HepG2 (cell line): ENCODE results near the gene MTHFR. TPM values are rescaled to one million over a fixed set of nuclear protein-coding genes. Genes with fewer than 3 reads are reported as not detected.

Source experiments
- ATF7-NPFF ChIP-seq: sonication (generic); formaldehyde crosslinking; IDR thresholded peaks from 2 replicates; pipeline ENCODE4 v1.8.1; 2023; ENCODE audit warnings: mild to moderate bottlenecking, low read depth, missing genetic modification reagents, moderate library complexity
- GFI1 ChIP-seq: sonication (generic); formaldehyde crosslinking; IDR thresholded peaks from 2 replicates; pipeline ENCODE4 v1.5.0; 2020; ENCODE audit warnings: missing genetic modification reagents, mild to moderate bottlenecking, borderline replicate concordance
- HMGXB3 ChIP-seq: sonication (generic); formaldehyde crosslinking; IDR thresholded peaks from 2 replicates; pipeline ENCODE4 v1.4.0; 2020; ENCODE audit warnings: missing genetic modification reagents, borderline replicate concordance
- KDM5A ChIP-seq: fragments of 200-600 bp; sonication (generic); IDR thresholded peaks from 2 replicates; pipeline ENCODE4 v1.7.0; 2018; ENCODE audit warnings: antibody characterized with exemption, mild to moderate bottlenecking, low read length, borderline replicate concordance
- PATZ1 ChIP-seq: sonication (generic); formaldehyde crosslinking; IDR thresholded peaks from 2 replicates; pipeline ENCODE4 v1.4.0; 2020; ENCODE audit warnings: missing genetic modification reagents
- PCBP1 ChIP-seq: fragments of 200-400 bp; formaldehyde crosslinking; IDR thresholded peaks from 2 replicates; pipeline ENCODE4 v1.6.1; 2017; ENCODE audit warnings: mild to moderate bottlenecking, low read depth, low read length, borderline replicate concordance
- POGZ ChIP-seq: sonication (generic); formaldehyde crosslinking; IDR thresholded peaks from 2 replicates; pipeline ENCODE4 v1.4.0; 2020; ENCODE audit warnings: mild to moderate bottlenecking, missing genetic modification reagents
- REST ChIP-seq, 2 experiments: IDR thresholded peaks; 2 replicates each; pipeline ENCODE4 v1.6.1; 2011 to 2012; ENCODE audit warnings: low read length in 2 of 2, borderline replicate concordance in 1 of 2, low read depth in 1 of 2, mild to moderate bottlenecking in 1 of 2, moderate library complexity in 1 of 2
- TARDBP ChIP-seq: sonication (generic); formaldehyde crosslinking; IDR thresholded peaks from 2 replicates; pipeline ENCODE4 v1.8.0; 2022; ENCODE audit warnings: mild to moderate bottlenecking, missing genetic modification reagents
- TBX3 ChIP-seq: fragments of 450-650 bp; IDR thresholded peaks from 2 replicates; pipeline ENCODE4 v1.6.1; 2017; ENCODE audit warnings: antibody characterized with exemption, mild to moderate bottlenecking, inconsistent platforms, borderline replicate concordance
- TERF1 ChIP-seq: sonication (generic); formaldehyde crosslinking; IDR thresholded peaks from 2 replicates; pipeline ENCODE4 v1.8.0; 2022; ENCODE audit warnings: mild to moderate bottlenecking, missing genetic modification reagents, moderate library complexity
- TFE3 ChIP-seq: IDR thresholded peaks from 2 replicates; pipeline ENCODE4 v1.6.1; 2016
- ZNF569 ChIP-seq: sonication (generic); formaldehyde crosslinking; IDR thresholded peaks from 2 replicates; pipeline ENCODE4 v1.5.0; 2020; ENCODE audit warnings: mild to moderate bottlenecking, missing genetic modification reagents, moderate library complexity, borderline replicate concordance
- polyA plus RNA-seq, 8 experiments: library from polyadenylated mRNA; depleted of rRNA in 3 of 8; stranded (reverse) in 7 of 8; unstranded in 1 of 8; fragments of >200 nt; fragmentation: Illumina TruSeq in 4 of 8; extraction: Trizol in 4 of 8; gene quantifications; 2 replicates each; pipeline versions ENCODE4 v1.2.1 to v1.2.3, GENCODE V29; 2011 to 2016; ENCODE audit warnings: low read depth in 4 of 8, missing spikeins in 1 of 8, mixed read lengths in 1 of 8; ENCODE audit not compliant: insufficient read depth in 1 of 8
- total RNA-seq, 5 experiments: library from RNA; depleted of rRNA; stranded (reverse); fragments of >200 nt; fragmentation: Illumina TruSeq; extraction: Trizol; gene quantifications; 2 replicates each; pipeline ENCODE4 v1.2.3, GENCODE V29; 2016; ENCODE audit warnings: low read depth in 1 of 5

MTHFR gene
- total and polyA plus RNA-seq, 2 of the 13 experiments (the other 11 are each of a cell fraction or from before 2014, with no cell fraction given) = 3.8 to 8.2 TPM

- peak; percentile 92 for TF ChIP-seq PATZ1
- TF ChIP-seq HMGXB3 (CRISPR knock-in tag) = no peak; the same call in 1 of the 2 replicates
- peak; percentile 14; the same call in 1 of the 2 replicates for TF ChIP-seq ZNF569 (CRISPR knock-in tag)
- peak; percentile 94 for TF ChIP-seq KDM5A
- 0 out of 2 replicates have a peak, but pooled peaks have one; percentile 35 for TF ChIP-seq TBX3
- TF ChIP-seq TFE3 = peak; percentile 98
- peak; percentile 83 for TF ChIP-seq POGZ (CRISPR knock-in tag)
- 0 out of 2 replicates have a peak, but pooled peaks have one; percentile 11 for TF ChIP-seq PCBP1
- TF ChIP-seq ATF7-NPFF (CRISPR knock-in tag) = no peak; the same call in 1 of the 2 replicates
- TF ChIP-seq GFI1 (CRISPR knock-in tag) = 0 out of 2 replicates have a peak, but pooled peaks have one; percentile 30
- no peak; a peak in 2 of 4 replicates for TF ChIP-seq REST (IDR thresholded peaks at IDR 0.05; ENCODE audit: borderline replicate concordance in 1 of 2, low read depth in 1 of 2, low read length in 2 of 2)
- TF ChIP-seq TARDBP (CRISPR knock-in tag) = no peak
- TF ChIP-seq TERF1 = no peak
Measured at GRCh38 chr1:11805422-11806306, at the start of gene MTHFR, which contains the start of gene CLCN6 (continued).
